Panc1 (cell line): Measurements from ENCODE around the gene TMEM212.

ENCODE experiments used
- CTCF ChIP-seq: fragments of 450-650 bp; IDR thresholded peaks from 2 replicates; pipeline ENCODE4 v1.5.1; 2017; ENCODE audit warnings: mild to moderate bottlenecking
- POLR2AphosphoS5 ChIP-seq: IDR thresholded peaks from 2 replicates; pipeline ENCODE4 v1.6.1; 2012; ENCODE audit warnings: mild to moderate bottlenecking, low read depth, low read length, moderate library complexity
- REST ChIP-seq, 2 experiments: IDR thresholded peaks; 2 replicates each; pipeline ENCODE4 v1.6.1; 2011 to 2012; ENCODE audit warnings: low read depth in 2 of 2, control low read depth in 1 of 2, low read length in 1 of 2, mild to moderate bottlenecking in 1 of 2, moderate library complexity in 1 of 2; ENCODE audit not compliant: insufficient read depth in 1 of 2

- TF ChIP-seq CTCF (no peak), REST (IDR thresholded peaks at IDR 0.05; ENCODE audit: insufficient read depth in 1 of 2, low read depth in 2 of 2, low read length in 1 of 2) (no peak), POLR2AphosphoS5 (no peak)
Observed at GRCh38 chr3:171883257-171883892, 40.2 kb downstream of the TMEM212 start.
